ENCODE measurements around the gene SPTSSA. TPM values are rescaled to one million over a fixed set of nuclear protein-coding genes. Genes with fewer than 3 reads are reported as not detected.
"Not testable (repeated sequence)": the region's sequence is repeated elsewhere in the genome, so short reads cannot be mapped to it uniquely, and the experiment has no call there.

The SPTSSA gene
- total RNA-seq, 1 donor from 2014 or later = 9.6 TPM

- Histone ChIP-seq H3K9me3 (no peaks in the 10 kb centered on the region), H3K27ac (no peak overlapping the region), H3K4me1 (no peaks in the 10 kb centered on the region), H3K36me3 (peaks cover 0 to 5% of the 10 kb centered on the region in 2 donors), H3K4me3 (no peak overlapping the region), H3K27me3 (no peaks in the 10 kb centered on the region)
- no peak for TF ChIP-seq CTCF (IDR thresholded peaks at IDR 0.05)
- DNase-seq (ENCODE audit: low spot score in 2 of 2) = no peak
- intact Hi-C loops (cut with DNase I) = no loop called here
These were observed 25.7 kb downstream of the SPTSSA start for GRCh38 chr14:34436118-34436905.

GRCh38 chr14:34433957-34434356 lies 28.1 kb downstream of the SPTSSA start:
- no peak for TF ChIP-seq CTCF (IDR thresholded peaks at IDR 0.05)
- Histone ChIP-seq H3K27ac (no peak overlapping the region), H3K4me1 (no peaks in the 10 kb centered on the region), H3K9me3 (no peaks in the 10 kb centered on the region), H3K36me3 (peaks cover 0 to 5% of the 10 kb centered on the region in 2 donors), H3K4me3 (no peak overlapping the region), H3K27me3 (no peaks in the 10 kb centered on the region)
- no peak for DNase-seq (ENCODE audit: low spot score in 2 of 2)
- intact Hi-C loops (cut with DNase I) = no loop called here

- H3K27me3 ChIP-seq; H3K4me1 ChIP-seq; intact Hi-C loops (cut with DNase I); H3K36me3 ChIP-seq; H3K4me3 ChIP-seq; H3K9me3 ChIP-seq; H3K27ac ChIP-seq; DNase-seq (ENCODE audit: low spot score in 2 of 2): not testable (repeated sequence)
These were observed 34.0 kb downstream of the SPTSSA start for GRCh38 chr14:34428102-34428466.

- no peaks in the 10 kb centered on the region for H3K4me1 ChIP-seq
- no peaks in the 10 kb centered on the region for H3K36me3 ChIP-seq
- no peak for DNase-seq (ENCODE audit: low spot score in 2 of 2)
- H3K4me3 ChIP-seq = no peak overlapping the region
- intact Hi-C loops (cut with DNase I) = no loop called here
- no peaks in the 10 kb centered on the region for H3K27me3 ChIP-seq
- no peak for TF ChIP-seq CTCF (IDR thresholded peaks at IDR 0.05)
- H3K27ac ChIP-seq = no peak overlapping the region
- no peaks in the 10 kb centered on the region for H3K9me3 ChIP-seq
These were observed 35.4 kb downstream of the SPTSSA start for GRCh38 chr14:34426313-34427295.

GRCh38 chr14:34425095-34425851 lies 36.8 kb downstream of the SPTSSA start:
- Histone ChIP-seq H3K27ac (no peak overlapping the region), H3K36me3 (no peaks in the 10 kb centered on the region), H3K9me3 (peaks cover 6 to 7% of the 10 kb centered on the region in 2 donors), H3K27me3 (no peaks in the 10 kb centered on the region), H3K4me3 (no peak overlapping the region), H3K4me1 (no peaks in the 10 kb centered on the region)
- TF ChIP-seq CTCF (IDR thresholded peaks at IDR 0.05) = no peak
- no peak for DNase-seq (ENCODE audit: low spot score in 2 of 2)
- intact Hi-C loops (cut with DNase I) = no loop called here

Data from ascending aorta (tissue), 2 donors.